Endothelial cell of umbilical vein (primary cell): ENCODE results near the gene TSPEAR. TPM values are rescaled to one million over a fixed set of nuclear protein-coding genes. Genes with fewer than 3 reads are reported as not detected.

Experiments used
- BruUV-seq: library from RNA; stranded (reverse); fragments of 400-500 nt; replicated peaks from 2 replicates; lab custom pipeline; 2021; lab: Mats Ljungman, UMichigan
- CTCF ChIA-PET: fragments of 300-600, 350-600 bp; sonication (Branson Sonifier 250); formaldehyde crosslinking; loops from one replicate; lab custom pipeline; 2021; ENCODE audit warnings: antibody characterized with exemption, inconsistent platforms; lab: Charles Lee
- POLR2A ChIA-PET: fragments of 300-600, 350-600 bp; sonication (Branson Sonifier 250); formaldehyde crosslinking; loops from one replicate; lab custom pipeline; 2021; ENCODE audit warnings: antibody characterized with exemption, inconsistent platforms; lab: Charles Lee
- DNase-seq: peaks from one replicate; pipeline ENCODE4 v3.0.0-alpha.2; 2011; ENCODE audit warnings: low read depth, low spot score
- FAIRE-seq: peaks from 2 replicates; lab custom pipeline; 2011; peaks lifted over from hg19 to GRCh38; lab: Jason Lieb, UNC
- H2AFZ ChIP-seq: 2 replicates; pipeline ENCODE4 v1.6.0; 2012; ENCODE audit warnings: low read depth, low read length, control low read depth, inconsistent platforms
- H3K27ac ChIP-seq: 2 replicates; pipeline ENCODE4 v1.5.1; 2011; ENCODE audit warnings: low read depth, mild to moderate bottlenecking, control low read depth, low read length, moderate library complexity; ENCODE audit not compliant: insufficient read depth
- H3K27me3 ChIP-seq, 2 experiments: 2 replicates each; pipeline versions ENCODE4 v1.6.0 to v1.6.1; 2011; ENCODE audit warnings: low read length in 2 of 2, mixed read lengths in 1 of 2; ENCODE audit not compliant: control insufficient read depth in 2 of 2, insufficient read depth in 2 of 2
- H3K36me3 ChIP-seq, 2 experiments: 2 replicates in 1 of 2; 3 replicates in 1 of 2; pipeline ENCODE4 v1.5.1; 2011; ENCODE audit warnings: low read length in 2 of 2, mild to moderate bottlenecking in 1 of 2, moderate library complexity in 1 of 2; ENCODE audit not compliant: control insufficient read depth in 2 of 2, insufficient read depth in 2 of 2; ENCODE audit errors: extremely low read depth in 1 of 2
- H3K4me1 ChIP-seq: 3 replicates; pipeline ENCODE4 v1.5.1; 2011; ENCODE audit warnings: mild to moderate bottlenecking, low read length; ENCODE audit not compliant: control insufficient read depth, insufficient read depth; ENCODE audit errors: extremely low read depth
- H3K4me2 ChIP-seq: 2 replicates; pipeline ENCODE4 v1.6.1; 2011; ENCODE audit warnings: low read length, control low read depth, mixed read lengths; ENCODE audit not compliant: insufficient read depth
- H3K4me3 ChIP-seq, 3 experiments: fragments of 200-600 bp in 1 of 3; sonication (generic), shearing (Covaris generic) in 1 of 3; replicated peaks in 1 of 3; 2 replicates each; pipeline ENCODE4 v1.5.1; 2011 to 2016; ENCODE audit warnings: control low read depth in 3 of 3, low read length in 3 of 3, mild to moderate bottlenecking in 2 of 3, inconsistent platforms in 1 of 3, low read depth in 1 of 3, moderate library complexity in 1 of 3; ENCODE audit not compliant: insufficient read depth in 1 of 3
- H3K79me2 ChIP-seq: 2 replicates; pipeline ENCODE4 v1.6.0; 2012; ENCODE audit warnings: low read length, inconsistent platforms; ENCODE audit not compliant: control insufficient read depth, insufficient read depth
- H3K9ac ChIP-seq: replicated peaks from 2 replicates; pipeline ENCODE3; 2011; ENCODE audit warnings: low read length, control low read depth; ENCODE audit not compliant: insufficient read depth; ENCODE audit errors: extremely low read depth
- H3K9me1 ChIP-seq: replicated peaks from 3 replicates; pipeline ENCODE4 v1.6.0; 2011; ENCODE audit warnings: mild to moderate bottlenecking, low read length; ENCODE audit not compliant: control insufficient read depth, insufficient read depth; ENCODE audit errors: extremely low read depth
- H3K9me3 ChIP-seq: replicated peaks from 2 replicates; pipeline ENCODE4 v1.5.1; 2012; ENCODE audit warnings: low read length, inconsistent platforms; ENCODE audit not compliant: control insufficient read depth, insufficient read depth
- H4K20me1 ChIP-seq: replicated peaks from 2 replicates; pipeline ENCODE3; 2011; ENCODE audit warnings: mild to moderate bottlenecking, low read length; ENCODE audit not compliant: control insufficient read depth, insufficient read depth; ENCODE audit errors: extremely low read depth
- CTCF ChIP-seq, 2 donors: IDR thresholded peaks; 1 replicate in 1 of 2; 2 replicates in 1 of 2; pipeline ENCODE4 v1.5.1; 2011; ENCODE audit warnings: low read length in 2 of 2, mild to moderate bottlenecking in 2 of 2, moderate library complexity in 2 of 2, control low read depth in 1 of 2, inconsistent platforms in 1 of 2, low read depth in 1 of 2; ENCODE audit not compliant: insufficient read depth in 1 of 2; ENCODE audit errors: extremely low read depth in 1 of 2
- EZH2 ChIP-seq: IDR thresholded peaks from 2 replicates; pipeline ENCODE4 v1.6.1; 2012; ENCODE audit warnings: borderline replicate concordance, low read depth, mild to moderate bottlenecking, moderate library complexity, low read length, inconsistent platforms; ENCODE audit not compliant: severe bottlenecking
- FOS ChIP-seq: IDR thresholded peaks from 2 replicates; pipeline ENCODE4 v1.6.1; 2011; ENCODE audit warnings: mild to moderate bottlenecking, low read length, moderate library complexity, borderline replicate concordance; ENCODE audit not compliant: insufficient read depth
- GATA2 ChIP-seq: IDR thresholded peaks from 2 replicates; pipeline ENCODE4 v1.7.0; 2011; ENCODE audit warnings: low read depth, mild to moderate bottlenecking, moderate library complexity, mixed read lengths, low read length; ENCODE audit not compliant: insufficient read length, insufficient read depth
- JUN ChIP-seq: IDR thresholded peaks from 2 replicates; pipeline ENCODE4 v1.6.1; 2011; ENCODE audit warnings: borderline replicate concordance, low read depth; ENCODE audit not compliant: insufficient read length, insufficient read depth
- MAX ChIP-seq: IDR thresholded peaks from 2 replicates; pipeline ENCODE4 v1.6.1; 2011; ENCODE audit not compliant: insufficient read depth, insufficient read length
- MYC ChIP-seq: IDR thresholded peaks from one replicate; pipeline ENCODE4 v1.6.1; 2011; ENCODE audit warnings: mild to moderate bottlenecking, low read depth, low read length
- POLR2A ChIP-seq: IDR thresholded peaks from 2 replicates; pipeline ENCODE4 v1.6.1; 2012; ENCODE audit warnings: low read depth, mild to moderate bottlenecking, control low read depth, low read length
- POLR2AphosphoS5 ChIP-seq: IDR thresholded peaks from 2 replicates; pipeline ENCODE4 v1.6.1; 2012; ENCODE audit warnings: low read depth, mild to moderate bottlenecking, control low read depth, low read length, moderate library complexity; ENCODE audit not compliant: insufficient read depth
- dilution Hi-C: fragments of 300-500 bp; cut with MboI; formaldehyde crosslinking; loops from one replicate; pipeline ENCODE4 v1.15.0; 2019; ENCODE audit warnings: low sequenced_read_pairs; ENCODE audit not compliant: extremely low pct_ligation_motif_present
- intact Hi-C: fragments of 100-400 bp; cut with micrococcal nuclease; formaldehyde crosslinking; loops from one replicate; pipeline ENCODE4 v1.10.0; 2022
- polyA plus RNA-seq, 4 experiments: library from polyadenylated mRNA; depleted of rRNA in 3 of 4; stranded (reverse) in 3 of 4; unstranded in 1 of 4; fragments of >200 nt; gene quantifications; 2 replicates each; pipeline versions ENCODE4 v1.2.1 to v1.2.3, GENCODE V29; 2011 to 2012; ENCODE audit warnings: missing spikeins in 1 of 4
- total RNA-seq: library from RNA; stranded (reverse); gene quantifications from 2 replicates; pipeline ENCODE4 v1.2.3, GENCODE V29; 2021

The TSPEAR gene
- total and polyA plus RNA-seq, 2 donors (not counting 3 experiments of a cell fraction or from before 2014, with no cell fraction given), result 0.01 TPM; not detected in 1

DNA sequence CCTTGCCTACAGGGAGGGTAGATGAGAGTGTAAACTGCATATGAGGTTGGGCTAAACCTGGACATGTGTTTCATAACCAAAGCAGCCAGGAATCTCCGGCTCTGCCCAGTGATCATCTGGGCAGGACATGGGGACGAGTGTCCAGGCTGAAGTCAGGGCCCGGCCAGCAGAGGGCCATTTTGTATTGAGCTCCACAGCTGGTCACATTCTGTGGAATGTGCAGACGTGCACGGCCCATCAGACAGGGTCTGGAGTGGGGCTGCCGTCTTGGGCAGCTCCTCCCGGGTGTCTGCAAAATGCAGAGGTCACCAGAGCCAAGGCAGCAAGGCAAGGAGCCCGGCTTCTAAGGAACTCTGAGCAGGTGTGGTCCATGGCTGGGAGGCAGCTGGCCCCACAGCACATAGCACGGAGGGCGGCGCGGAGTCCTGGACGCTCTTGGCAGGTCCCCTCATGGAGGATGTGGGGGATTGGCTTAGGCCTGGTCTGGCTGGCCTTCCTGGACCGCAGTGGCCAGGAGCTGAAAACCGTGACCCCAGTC, 249.8 kb downstream of the TSPEAR start:
- DNase-seq, result no peak
- H3K4me2 ChIP-seq, result no peak overlapping the region
- ChIA-PET POLR2A (no interaction called here), CTCF (interaction anchor here (0.9 to 1.1 kb wide), 3 partner anchors 12 to 332 kb away, joined by 3 to 7 read pairs (median 4); no protein-coding TSS in a partner anchor)
- FAIRE-seq, result no peak
- H3K9me3 ChIP-seq, result no peaks in the 10 kb centered on the region
- no peak overlapping the region for H3K9ac ChIP-seq
- H3K27ac ChIP-seq, result no peak overlapping the region
- no peaks in the 10 kb centered on the region for H3K36me3 ChIP-seq
- dilution Hi-C loops, result no loop called here
- BruUV-seq, result no TSS peak
- H3K79me2 ChIP-seq, result no peaks in the 10 kb centered on the region
- TF ChIP-seq GATA2, result no peak
- TF ChIP-seq CTCF (IDR thresholded peaks at IDR 0.05; ENCODE audit: extremely low read depth in 1 of 2, insufficient read depth in 1 of 2, low read depth in 1 of 2, low read length in 2 of 2), result peak in 1 of 2 donors; percentile 3
- no peak overlapping the region for H3K4me3 ChIP-seq
- intact Hi-C loops, result no loop called here
- no peak overlapping the region for H2AFZ ChIP-seq
- H3K4me1 ChIP-seq, result no peaks in the 10 kb centered on the region
- H4K20me1 ChIP-seq, result no peaks in the 10 kb centered on the region
- no peaks in the 10 kb centered on the region for H3K9me1 ChIP-seq
- no peaks in the 10 kb centered on the region for H3K27me3 ChIP-seq

- dilution Hi-C loops (no loop called here), intact Hi-C loops (no loop called here)
- no peaks in the 10 kb centered on the region for H3K9me1 ChIP-seq
- no peak overlapping the region for H3K4me3 ChIP-seq
- no peaks in the 10 kb centered on the region for H3K79me2 ChIP-seq
- H3K9me3 ChIP-seq, result no peaks in the 10 kb centered on the region
- H3K27ac ChIP-seq, result no peak overlapping the region
- no peaks in the 10 kb centered on the region for H4K20me1 ChIP-seq
- FAIRE-seq, result no peak
- CTCF ChIA-PET, result interaction anchor here (0.9 to 1.1 kb wide), 2 partner anchors 13 to 19 kb away, joined by 3 to 4 read pairs; no protein-coding TSS in a partner anchor
- no peak overlapping the region for H3K9ac ChIP-seq
- no peak overlapping the region for H3K4me2 ChIP-seq
- H2AFZ ChIP-seq, result no peak overlapping the region
- no peaks in the 10 kb centered on the region for H3K4me1 ChIP-seq
- BruUV-seq, result no TSS peak
- no peaks in the 10 kb centered on the region for H3K36me3 ChIP-seq
- DNase-seq, result no peak
- H3K27me3 ChIP-seq, result no peaks in the 10 kb centered on the region
- TF ChIP-seq POLR2AphosphoS5 (no peak), MAX (no peak), JUN (no peak), GATA2 (no peak), EZH2 (no peak), MYC (no peak), CTCF (IDR thresholded peaks at IDR 0.05; ENCODE audit: extremely low read depth in 1 of 2, insufficient read depth in 1 of 2, low read depth in 1 of 2, low read length in 2 of 2) (no peak), POLR2A (no peak), FOS (no peak)
- POLR2A ChIA-PET, result no interaction called here
Observed at GRCh38 chr21:44461005-44461404, 250.4 kb downstream of the TSPEAR start.
